Tibial artery (tissue), 4 donors: ENCODE measurements around the gene C11orf16.
"Not testable (repeated sequence)": the region's sequence is repeated elsewhere in the genome, so short reads cannot be mapped to it uniquely, and the experiment has no call there.

Experiments used
- DNase-seq, 2 donors: peaks; one replicate each; pipeline ENCODE4 v3.0.0-alpha.2; 2019
- H3K27ac ChIP-seq, 2 donors: fragments of 200-600 bp; sonication (generic) in 1 of 2; 1 replicate in 1 of 2; 2 replicates in 1 of 2; pipeline ENCODE4 v1.5.1; 2018 to 2019; ENCODE audit warnings: mild to moderate bottlenecking in 1 of 2
- H3K27me3 ChIP-seq, 2 donors: fragments of 200-600 bp; sonication (generic) in 1 of 2; one replicate each; pipeline versions ENCODE4 v1.5.1 to v1.6.0; 2016 to 2019
- H3K36me3 ChIP-seq, 3 donors: fragments of 200-600 bp; sonication (generic) in 2 of 3; one replicate each; pipeline ENCODE4 v1.5.1; 2016 to 2019; ENCODE audit warnings: mild to moderate bottlenecking in 2 of 3
- H3K4me1 ChIP-seq, 4 donors: fragments of 200-600 bp; sonication (generic) in 2 of 4; 1 replicate in 3 of 4; 2 replicates in 1 of 4; pipeline ENCODE4 v1.5.1; 2016 to 2019
- H3K4me3 ChIP-seq, 2 donors: fragments of 200-600 bp; sonication (generic) in 1 of 2; 1 replicate in 1 of 2; 2 replicates in 1 of 2; pipeline ENCODE4 v1.5.1; 2018 to 2019; ENCODE audit warnings: mild to moderate bottlenecking in 2 of 2
- H3K9me3 ChIP-seq, 3 donors: fragments of 200-600 bp; sonication (generic) in 1 of 3; one replicate each; pipeline ENCODE4 v1.5.1; 2016 to 2019
- CTCF ChIP-seq, 2 experiments: fragments of 200-600 bp in 1 of 2; fragments of 450-650 bp in 1 of 2; IDR thresholded peaks; one replicate each; pipeline ENCODE4 v1.5.1; 2017 to 2019; ENCODE audit warnings: antibody characterized with exemption in 2 of 2, mild to moderate bottlenecking in 1 of 2, moderate library complexity in 1 of 2
- intact Hi-C: fragments of 100-400 bp; cut with DNase I; formaldehyde crosslinking; loops from one replicate; pipeline ENCODE4 v1.15.0; 2023; ENCODE audit warnings: low total_unique reads

Gene C11orf16

GRCh38 chr11:8905528-8906165 is 27.1 kb downstream of the C11orf16 start:
- H3K36me3 ChIP-seq = no peaks in the 10 kb centered on the region
- no peaks in the 10 kb centered on the region for H3K9me3 ChIP-seq
- H3K27me3 ChIP-seq = no peaks in the 10 kb centered on the region
- DNase-seq = no peak
- no peak overlapping the region for H3K27ac ChIP-seq
- TF ChIP-seq CTCF (IDR thresholded peaks at IDR 0.05) = no peak
- H3K4me3 ChIP-seq = no peak overlapping the region
- intact Hi-C loops = no loop called here
- peaks cover 0 to 10% (median 4%) of the 10 kb centered on the region in 4 donors for H3K4me1 ChIP-seq

- H3K27me3 ChIP-seq = no peaks in the 10 kb centered on the region
- H3K9me3 ChIP-seq = peaks cover 0 to 10% (median 5%) of the 10 kb centered on the region in 3 donors
- no peak overlapping the region for H3K4me3 ChIP-seq
- H3K27ac ChIP-seq = no peak overlapping the region
- H3K36me3 ChIP-seq = no peaks in the 10 kb centered on the region
- no peak for TF ChIP-seq CTCF (IDR thresholded peaks at IDR 0.05)
- no peak for DNase-seq
- H3K4me1 ChIP-seq = no peaks in the 10 kb centered on the region
- intact Hi-C loops = no loop called here
Observed at GRCh38 chr11:8899119-8899753, 33.5 kb downstream of the C11orf16 start.

GRCh38 chr11:8891185-8891584 is 41.6 kb downstream of the C11orf16 start:
- H3K27me3 ChIP-seq, DNase-seq, H3K9me3 ChIP-seq, H3K4me3 ChIP-seq, intact Hi-C loops, H3K4me1 ChIP-seq, H3K27ac ChIP-seq, H3K36me3 ChIP-seq: not testable (repeated sequence)

- Histone ChIP-seq H3K9me3 (no peaks in the 10 kb centered on the region), H3K4me3 (no peak overlapping the region), H3K27me3 (no peaks in the 10 kb centered on the region), H3K36me3 (no peaks in the 10 kb centered on the region), H3K4me1 (no peaks in the 10 kb centered on the region), H3K27ac (no peak overlapping the region)
- intact Hi-C loops = no loop called here
- DNase-seq = no peak
- no peak for TF ChIP-seq CTCF (IDR thresholded peaks at IDR 0.05)
Observed at GRCh38 chr11:8886322-8886721, 46.4 kb downstream of the C11orf16 start.

GRCh38 chr11:8881585-8881984 is 51.2 kb downstream of the C11orf16 start:
- H3K27me3 ChIP-seq, H3K4me1 ChIP-seq, H3K27ac ChIP-seq, H3K36me3 ChIP-seq, DNase-seq, H3K9me3 ChIP-seq, H3K4me3 ChIP-seq, intact Hi-C loops: not testable (repeated sequence)

- Histone ChIP-seq H3K36me3 (no peaks in the 10 kb centered on the region), H3K27ac (no peak overlapping the region), H3K9me3 (no peaks in the 10 kb centered on the region), H3K4me3 (no peak overlapping the region), H3K4me1 (no peaks in the 10 kb centered on the region), H3K27me3 (no peaks in the 10 kb centered on the region)
- no peak for DNase-seq
- no peak for TF ChIP-seq CTCF (IDR thresholded peaks at IDR 0.05)
- intact Hi-C loops = no loop called here
Observed at GRCh38 chr11:8878771-8879170, 54.0 kb downstream of the C11orf16 start.
